ENCODE results near the gene ASAP3. TPM values are rescaled to one million over a fixed set of nuclear protein-coding genes. Genes with fewer than 3 reads are reported as not detected.

Gene ASAP3
- total and polyA plus RNA-seq, 2 experiments from 2014 or later = 28.0 to 98.2 TPM

DNA sequence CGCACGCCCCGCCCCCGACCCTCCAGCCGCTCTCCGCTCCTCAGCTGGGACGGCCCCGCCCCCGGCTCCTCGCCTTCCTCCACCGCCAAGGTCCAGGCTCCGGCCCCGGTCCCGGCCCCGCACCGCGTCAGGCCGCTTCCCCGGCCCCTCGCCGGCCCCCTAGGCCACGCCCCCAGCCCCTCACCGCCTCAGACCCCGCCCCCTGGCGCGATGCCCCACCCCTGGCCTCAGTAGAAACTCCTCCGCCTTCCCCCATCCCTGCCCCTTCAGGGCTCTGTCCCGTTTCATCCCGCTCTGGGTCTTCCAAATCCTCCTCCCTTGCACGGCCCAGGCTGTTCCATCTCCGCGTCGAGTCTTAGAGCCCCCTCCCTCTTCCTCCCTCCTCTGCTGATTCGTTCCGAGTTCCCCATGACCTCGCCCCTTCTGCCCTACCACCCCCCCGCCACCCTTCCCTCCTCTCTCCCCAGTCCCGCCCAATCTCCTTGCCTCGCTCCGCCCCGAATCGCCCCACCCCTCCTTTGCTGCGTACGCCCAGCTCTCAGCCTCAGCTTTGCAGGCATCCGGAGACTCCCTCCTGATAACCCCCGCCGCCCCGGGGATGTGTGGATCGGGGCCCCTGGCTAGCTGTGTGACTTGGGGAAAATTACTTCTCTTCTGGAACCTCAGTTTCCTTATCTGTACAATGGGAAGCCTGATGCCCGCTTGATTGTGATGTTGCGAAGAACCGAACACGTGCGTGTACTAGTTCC is 448 bp upstream of the ASAP3 start:
- Mint-ChIP-seq H3K27ac (peak overlapping the region; percentile 29; the same call in 1 of the 2 replicates), H3K36me3 (ENCODE audit: low read depth) (no peaks in the 10 kb centered on the region), H3K27me3 (ENCODE audit: insufficient read depth, low read depth, poor library complexity) (peaks cover 11% of the 10 kb centered on the region), H3K9me3 (no peaks in the 10 kb centered on the region), H3K4me3 (peak overlapping the region; percentile 76), H3K4me1 (peaks cover 36% of the 10 kb centered on the region)
- Histone ChIP-seq H3K36me3 (ENCODE audit: insufficient read depth) (no peaks in the 10 kb centered on the region; the same call in 1 of the 2 replicates), H3K4me3 (peak overlapping the region; percentile 83), H3K27me3 (ENCODE audit: insufficient read depth) (peaks cover 14% of the 10 kb centered on the region; the same call in 1 of the 2 replicates), H3F3A (replicated peaks; ENCODE audit: low read depth) (peaks cover 8% of the 10 kb centered on the region; the same call in 1 of the 2 replicates), H3K4me2 (peak overlapping the region; percentile 92), H2AFZ (peak overlapping the region; percentile 95), H3K27ac (ENCODE audit: low read depth) (peak overlapping the region; percentile 80), H3K4me1 (ENCODE audit: insufficient read depth) (peaks cover 39% of the 10 kb centered on the region), H4K20me1 (replicated peaks; ENCODE audit: insufficient read depth) (peaks cover 31% of the 10 kb centered on the region), H3K79me2 (replicated peaks; ENCODE audit: insufficient read depth) (peaks cover 40% of the 10 kb centered on the region), H3K9me2 (ENCODE audit: insufficient read depth) (no peaks in the 10 kb centered on the region)
- TF ChIP-seq JUNB (IDR thresholded peaks at IDR 0.05; ENCODE audit: unreplicated experiment) (no peak), ZNF114 (CRISPR knock-in tag; IDR thresholded peaks at IDR 0.05) (no peak), POLR2AphosphoS5 (IDR thresholded peaks at IDR 0.05; ENCODE audit: low read depth) (peak; percentile 73), STAT1 (IDR thresholded peaks at IDR 0.05; ENCODE audit: unreplicated experiment) (no peak), EZH2phosphoT487 (IDR thresholded peaks at IDR 0.05; ENCODE audit: unreplicated experiment) (no peak)
- TF ChIP-seq, protein P1, sequence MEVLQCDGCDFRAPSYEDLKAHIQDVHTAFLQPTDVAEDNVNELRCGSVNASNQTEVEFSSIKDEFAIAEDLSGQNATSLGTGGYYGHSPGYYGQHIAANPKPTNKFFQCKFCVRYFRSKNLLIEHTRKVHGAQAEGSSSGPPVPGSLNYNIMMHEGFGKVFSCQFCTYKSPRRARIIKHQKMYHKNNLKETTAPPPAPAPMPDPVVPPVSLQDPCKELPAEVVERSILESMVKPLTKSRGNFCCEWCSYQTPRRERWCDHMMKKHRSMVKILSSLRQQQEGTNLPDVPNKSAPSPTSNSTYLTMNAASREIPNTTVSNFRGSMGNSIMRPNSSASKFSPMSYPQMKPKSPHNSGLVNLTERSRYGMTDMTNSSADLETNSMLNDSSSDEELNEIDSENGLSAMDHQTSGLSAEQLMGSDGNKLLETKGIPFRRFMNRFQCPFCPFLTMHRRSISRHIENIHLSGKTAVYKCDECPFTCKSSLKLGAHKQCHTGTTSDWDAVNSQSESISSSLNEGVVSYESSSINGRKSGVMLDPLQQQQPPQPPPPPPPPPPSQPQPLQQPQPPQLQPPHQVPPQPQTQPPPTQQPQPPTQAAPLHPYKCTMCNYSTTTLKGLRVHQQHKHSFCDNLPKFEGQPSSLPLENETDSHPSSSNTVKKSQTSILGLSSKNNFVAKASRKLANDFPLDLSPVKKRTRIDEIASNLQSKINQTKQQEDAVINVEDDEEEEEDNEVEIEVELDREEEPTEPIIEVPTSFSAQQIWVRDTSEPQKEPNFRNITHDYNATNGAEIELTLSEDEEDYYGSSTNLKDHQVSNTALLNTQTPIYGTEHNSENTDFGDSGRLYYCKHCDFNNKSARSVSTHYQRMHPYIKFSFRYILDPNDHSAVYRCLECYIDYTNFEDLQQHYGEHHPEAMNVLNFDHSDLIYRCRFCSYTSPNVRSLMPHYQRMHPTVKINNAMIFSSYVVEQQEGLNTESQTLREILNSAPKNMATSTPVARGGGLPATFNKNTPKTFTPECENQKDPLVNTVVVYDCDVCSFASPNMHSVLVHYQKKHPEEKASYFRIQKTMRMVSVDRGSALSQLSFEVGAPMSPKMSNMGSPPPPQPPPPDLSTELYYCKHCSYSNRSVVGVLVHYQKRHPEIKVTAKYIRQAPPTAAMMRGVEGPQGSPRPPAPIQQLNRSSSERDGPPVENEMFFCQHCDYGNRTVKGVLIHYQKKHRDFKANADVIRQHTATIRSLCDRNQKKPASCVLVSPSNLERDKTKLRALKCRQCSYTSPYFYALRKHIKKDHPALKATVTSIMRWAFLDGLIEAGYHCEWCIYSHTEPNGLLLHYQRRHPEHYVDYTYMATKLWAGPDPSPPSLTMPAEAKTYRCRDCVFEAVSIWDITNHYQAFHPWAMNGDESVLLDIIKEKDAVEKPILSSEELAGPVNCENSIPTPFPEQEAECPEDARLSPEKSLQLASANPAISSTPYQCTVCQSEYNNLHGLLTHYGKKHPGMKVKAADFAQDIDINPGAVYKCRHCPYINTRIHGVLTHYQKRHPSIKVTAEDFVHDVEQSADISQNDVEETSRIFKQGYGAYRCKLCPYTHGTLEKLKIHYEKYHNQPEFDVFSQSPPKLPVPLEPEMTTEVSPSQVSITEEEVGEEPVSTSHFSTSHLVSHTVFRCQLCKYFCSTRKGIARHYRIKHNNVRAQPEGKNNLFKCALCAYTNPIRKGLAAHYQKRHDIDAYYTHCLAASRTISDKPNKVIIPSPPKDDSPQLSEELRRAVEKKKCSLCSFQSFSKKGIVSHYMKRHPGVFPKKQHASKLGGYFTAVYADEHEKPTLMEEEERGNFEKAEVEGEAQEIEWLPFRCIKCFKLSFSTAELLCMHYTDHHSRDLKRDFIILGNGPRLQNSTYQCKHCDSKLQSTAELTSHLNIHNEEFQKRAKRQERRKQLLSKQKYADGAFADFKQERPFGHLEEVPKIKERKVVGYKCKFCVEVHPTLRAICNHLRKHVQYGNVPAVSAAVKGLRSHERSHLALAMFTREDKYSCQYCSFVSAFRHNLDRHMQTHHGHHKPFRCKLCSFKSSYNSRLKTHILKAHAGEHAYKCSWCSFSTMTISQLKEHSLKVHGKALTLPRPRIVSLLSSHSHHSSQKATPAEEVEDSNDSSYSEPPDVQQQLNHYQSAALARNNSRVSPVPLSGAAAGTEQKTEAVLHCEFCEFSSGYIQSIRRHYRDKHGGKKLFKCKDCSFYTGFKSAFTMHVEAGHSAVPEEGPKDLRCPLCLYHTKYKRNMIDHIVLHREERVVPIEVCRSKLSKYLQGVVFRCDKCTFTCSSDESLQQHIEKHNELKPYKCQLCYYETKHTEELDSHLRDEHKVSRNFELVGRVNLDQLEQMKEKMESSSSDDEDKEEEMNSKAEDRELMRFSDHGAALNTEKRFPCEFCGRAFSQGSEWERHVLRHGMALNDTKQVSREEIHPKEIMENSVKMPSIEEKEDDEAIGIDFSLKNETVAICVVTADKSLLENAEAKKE (CRISPR knock-in tag; IDR thresholded peaks at IDR 0.05) = no peak
- TF ChIP-seq, protein P2, sequence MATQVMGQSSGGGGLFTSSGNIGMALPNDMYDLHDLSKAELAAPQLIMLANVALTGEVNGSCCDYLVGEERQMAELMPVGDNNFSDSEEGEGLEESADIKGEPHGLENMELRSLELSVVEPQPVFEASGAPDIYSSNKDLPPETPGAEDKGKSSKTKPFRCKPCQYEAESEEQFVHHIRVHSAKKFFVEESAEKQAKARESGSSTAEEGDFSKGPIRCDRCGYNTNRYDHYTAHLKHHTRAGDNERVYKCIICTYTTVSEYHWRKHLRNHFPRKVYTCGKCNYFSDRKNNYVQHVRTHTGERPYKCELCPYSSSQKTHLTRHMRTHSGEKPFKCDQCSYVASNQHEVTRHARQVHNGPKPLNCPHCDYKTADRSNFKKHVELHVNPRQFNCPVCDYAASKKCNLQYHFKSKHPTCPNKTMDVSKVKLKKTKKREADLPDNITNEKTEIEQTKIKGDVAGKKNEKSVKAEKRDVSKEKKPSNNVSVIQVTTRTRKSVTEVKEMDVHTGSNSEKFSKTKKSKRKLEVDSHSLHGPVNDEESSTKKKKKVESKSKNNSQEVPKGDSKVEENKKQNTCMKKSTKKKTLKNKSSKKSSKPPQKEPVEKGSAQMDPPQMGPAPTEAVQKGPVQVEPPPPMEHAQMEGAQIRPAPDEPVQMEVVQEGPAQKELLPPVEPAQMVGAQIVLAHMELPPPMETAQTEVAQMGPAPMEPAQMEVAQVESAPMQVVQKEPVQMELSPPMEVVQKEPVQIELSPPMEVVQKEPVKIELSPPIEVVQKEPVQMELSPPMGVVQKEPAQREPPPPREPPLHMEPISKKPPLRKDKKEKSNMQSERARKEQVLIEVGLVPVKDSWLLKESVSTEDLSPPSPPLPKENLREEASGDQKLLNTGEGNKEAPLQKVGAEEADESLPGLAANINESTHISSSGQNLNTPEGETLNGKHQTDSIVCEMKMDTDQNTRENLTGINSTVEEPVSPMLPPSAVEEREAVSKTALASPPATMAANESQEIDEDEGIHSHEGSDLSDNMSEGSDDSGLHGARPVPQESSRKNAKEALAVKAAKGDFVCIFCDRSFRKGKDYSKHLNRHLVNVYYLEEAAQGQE (IDR thresholded peaks at IDR 0.05; ENCODE audit: unreplicated experiment) = no peak
- ATAC-seq (peak; percentile 84), DNase-seq (ENCODE audit: low spot score) (peak; percentile 96)
